Renal cortical epithelial cell (primary cell): Measurements from ENCODE around the gene PIK3CA. TPM values are rescaled to one million over a fixed set of nuclear protein-coding genes. Genes with fewer than 3 reads are reported as not detected.
"Not testable (repeated sequence)": the region's sequence is repeated elsewhere in the genome, so short reads cannot be mapped to it uniquely, and the experiment has no call there.

ENCODE experiments used
- DNase-seq: peaks from one replicate; pipeline ENCODE4 v3.0.0-alpha.2; 2011; ENCODE audit warnings: low read depth
- total RNA-seq: library from RNA; depleted of rRNA; stranded (reverse); fragments of >200 nt; gene quantifications from 2 replicates; pipeline ENCODE4 v1.2.3, GENCODE V29; 2014

PIK3CA gene
- total RNA-seq, 1 donor from 2014 or later: 40.1 TPM

DNA sequence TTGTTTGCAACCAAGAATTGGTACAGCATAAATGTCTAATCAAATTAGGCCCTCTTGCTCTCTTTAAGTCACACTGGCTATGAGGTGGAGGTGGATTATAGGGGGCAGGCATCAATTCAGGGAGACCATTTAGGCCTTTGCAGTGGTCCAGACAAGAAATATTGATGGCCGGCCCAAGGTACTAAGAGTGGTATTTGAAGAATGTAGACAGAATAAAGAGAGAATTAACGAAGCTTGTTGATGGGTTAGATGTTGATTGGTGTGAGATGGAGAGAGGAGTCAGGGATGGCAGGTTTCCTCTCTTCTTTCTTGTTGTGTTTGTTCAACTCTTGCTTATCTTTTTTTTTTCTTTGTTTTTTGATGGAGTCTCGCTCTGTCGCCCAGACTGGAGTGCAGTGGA is 48.5 kb downstream of the PIK3CA start:
- no peak for DNase-seq

DNA sequence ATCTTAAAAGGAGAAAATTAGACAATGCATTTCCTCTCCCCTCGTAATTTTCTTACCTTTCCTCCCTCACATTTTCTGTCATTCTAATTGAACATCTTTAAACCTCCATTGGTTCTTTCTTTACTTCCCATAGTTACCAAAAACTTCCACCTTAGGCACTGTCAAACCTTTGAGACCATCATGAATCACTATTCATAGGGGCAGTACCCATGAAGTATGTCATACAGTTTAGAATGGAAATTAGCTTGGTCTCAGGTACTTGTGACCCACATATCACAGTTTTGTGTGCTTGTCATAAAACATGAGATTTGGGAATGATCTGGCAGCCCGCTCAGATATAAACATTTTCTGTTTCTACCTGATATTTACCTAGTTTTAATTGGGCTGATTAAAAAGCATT is 52.6 kb downstream of the PIK3CA start:
- no peak for DNase-seq

DNA sequence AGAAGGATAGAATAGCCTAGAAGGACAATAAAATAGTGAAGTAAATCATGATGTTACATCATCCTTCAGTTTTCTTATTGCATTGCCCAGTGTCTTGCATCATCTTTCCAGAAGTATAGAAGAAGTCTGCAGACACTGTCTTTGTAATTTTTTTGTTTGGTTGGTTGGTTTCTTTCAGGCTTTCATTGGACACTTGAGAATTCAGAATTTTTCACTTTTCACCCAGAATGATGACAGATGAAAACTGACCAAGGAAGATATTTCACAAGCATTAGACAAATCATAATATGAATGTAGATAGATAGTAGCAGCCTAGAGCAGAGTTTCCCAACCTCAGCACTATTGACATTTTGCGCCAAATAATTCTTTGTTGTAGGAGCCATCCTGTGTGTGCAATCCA is 67.4 kb downstream of the PIK3CA start:
- not testable (repeated sequence) for DNase-seq

DNA sequence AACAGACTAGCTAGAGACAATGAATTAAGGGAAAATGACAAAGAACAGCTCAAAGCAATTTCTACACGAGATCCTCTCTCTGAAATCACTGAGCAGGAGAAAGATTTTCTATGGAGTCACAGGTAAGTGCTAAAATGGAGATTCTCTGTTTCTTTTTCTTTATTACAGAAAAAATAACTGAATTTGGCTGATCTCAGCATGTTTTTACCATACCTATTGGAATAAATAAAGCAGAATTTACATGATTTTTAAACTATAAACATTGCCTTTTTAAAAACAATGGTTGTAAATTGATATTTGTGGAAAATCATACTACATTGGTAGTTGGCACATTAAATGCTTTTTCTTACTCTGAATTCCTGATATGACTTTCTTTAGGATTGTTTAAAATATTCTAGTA is 70.1 kb downstream of the PIK3CA start:
- not testable (repeated sequence) for DNase-seq

DNA sequence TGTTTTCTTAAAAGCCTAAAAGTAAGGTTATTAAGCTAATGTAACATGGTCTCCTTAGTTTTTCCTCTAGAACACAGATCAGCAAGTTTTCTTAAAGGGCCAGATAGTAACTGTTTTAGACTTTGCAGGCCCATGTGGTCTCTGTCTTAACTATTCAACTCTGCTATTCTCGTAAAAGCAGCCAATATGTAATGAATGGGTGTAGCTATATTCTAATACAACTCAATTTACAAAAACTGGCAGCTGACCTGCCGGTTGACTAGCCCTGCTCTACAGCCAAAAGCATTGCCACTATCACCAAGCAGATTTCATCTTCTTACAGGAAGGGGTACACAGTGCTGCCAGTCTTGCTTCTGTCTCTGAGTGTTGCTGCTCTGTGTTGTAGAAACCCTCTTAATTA is 75.4 kb downstream of the PIK3CA start:
- DNase-seq: no peak

DNA sequence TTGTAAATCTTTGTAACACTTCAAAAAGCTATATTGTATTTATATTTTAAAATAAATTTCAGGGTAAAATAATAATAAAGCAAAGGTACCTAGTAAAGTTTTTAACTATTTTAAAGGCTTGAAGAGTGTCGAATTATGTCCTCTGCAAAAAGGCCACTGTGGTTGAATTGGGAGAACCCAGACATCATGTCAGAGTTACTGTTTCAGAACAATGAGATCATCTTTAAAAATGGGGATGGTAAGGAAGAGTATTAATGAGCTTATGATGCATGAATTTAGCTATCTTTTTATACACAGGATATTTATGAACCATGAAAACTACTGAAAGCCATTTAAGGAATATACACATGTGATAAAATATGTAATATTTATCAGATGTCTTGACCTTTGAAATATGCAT is 76.4 kb downstream of the PIK3CA start:
- DNase-seq: no peak

DNA sequence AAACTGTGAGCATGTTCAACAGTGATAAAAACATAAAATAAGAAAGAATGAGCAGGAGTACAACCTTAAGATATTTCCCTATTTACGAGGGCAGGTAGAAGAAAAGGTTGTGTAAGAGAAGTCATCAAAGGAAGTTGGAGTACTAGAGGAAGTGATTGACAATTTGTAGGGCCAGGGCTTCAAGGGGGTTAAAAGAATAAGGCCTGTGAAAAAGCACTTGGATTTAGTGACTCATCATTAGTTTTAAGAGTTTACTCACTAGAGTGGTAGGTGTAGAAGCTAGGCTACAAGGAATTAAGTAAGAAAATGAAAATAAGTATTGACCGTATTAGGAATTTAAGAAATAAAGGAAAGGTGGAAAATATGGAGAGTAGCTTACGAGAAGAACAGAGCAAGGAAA is 79.2 kb downstream of the PIK3CA start:
- DNase-seq: peak; percentile 73

DNA sequence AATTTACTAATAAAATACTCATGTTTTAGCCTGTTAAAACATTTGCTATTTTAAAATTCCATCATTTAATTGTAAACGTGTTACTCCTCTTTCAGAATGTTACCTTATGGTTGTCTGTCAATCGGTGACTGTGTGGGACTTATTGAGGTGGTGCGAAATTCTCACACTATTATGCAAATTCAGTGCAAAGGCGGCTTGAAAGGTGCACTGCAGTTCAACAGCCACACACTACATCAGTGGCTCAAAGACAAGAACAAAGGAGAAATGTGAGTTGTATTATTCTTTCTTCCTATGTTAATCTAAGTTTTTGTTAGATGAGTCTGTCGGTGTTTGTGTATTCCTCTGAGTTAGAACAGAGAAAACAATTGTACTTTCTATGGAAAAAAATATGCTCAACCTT is 81.0 kb downstream of the PIK3CA start:
- no peak for DNase-seq

DNA sequence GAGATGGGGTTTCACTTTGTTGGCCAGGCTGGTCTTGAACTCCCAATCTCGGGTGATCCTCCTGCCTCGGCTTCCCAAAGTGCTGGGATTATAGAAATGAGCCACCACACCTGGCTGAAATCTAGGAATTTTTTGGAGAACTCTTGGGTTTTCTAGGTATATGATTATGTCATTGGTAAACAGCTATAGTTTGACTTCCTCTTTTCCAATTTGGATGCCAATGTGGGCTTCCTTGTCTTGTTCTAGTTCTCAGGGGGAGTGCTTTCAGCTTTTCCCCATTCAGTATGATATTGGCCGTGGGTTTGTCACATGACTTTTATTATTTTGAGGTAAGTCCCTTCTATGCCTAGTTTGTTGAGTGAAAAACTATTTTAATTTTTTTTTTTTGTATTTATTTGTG is 84.9 kb downstream of the PIK3CA start:
- no peak for DNase-seq

DNA sequence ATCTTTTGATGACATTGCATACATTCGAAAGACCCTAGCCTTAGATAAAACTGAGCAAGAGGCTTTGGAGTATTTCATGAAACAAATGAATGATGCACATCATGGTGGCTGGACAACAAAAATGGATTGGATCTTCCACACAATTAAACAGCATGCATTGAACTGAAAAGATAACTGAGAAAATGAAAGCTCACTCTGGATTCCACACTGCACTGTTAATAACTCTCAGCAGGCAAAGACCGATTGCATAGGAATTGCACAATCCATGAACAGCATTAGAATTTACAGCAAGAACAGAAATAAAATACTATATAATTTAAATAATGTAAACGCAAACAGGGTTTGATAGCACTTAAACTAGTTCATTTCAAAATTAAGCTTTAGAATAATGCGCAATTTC is 86.0 kb downstream of the PIK3CA start:
- DNase-seq: no peak

DNA sequence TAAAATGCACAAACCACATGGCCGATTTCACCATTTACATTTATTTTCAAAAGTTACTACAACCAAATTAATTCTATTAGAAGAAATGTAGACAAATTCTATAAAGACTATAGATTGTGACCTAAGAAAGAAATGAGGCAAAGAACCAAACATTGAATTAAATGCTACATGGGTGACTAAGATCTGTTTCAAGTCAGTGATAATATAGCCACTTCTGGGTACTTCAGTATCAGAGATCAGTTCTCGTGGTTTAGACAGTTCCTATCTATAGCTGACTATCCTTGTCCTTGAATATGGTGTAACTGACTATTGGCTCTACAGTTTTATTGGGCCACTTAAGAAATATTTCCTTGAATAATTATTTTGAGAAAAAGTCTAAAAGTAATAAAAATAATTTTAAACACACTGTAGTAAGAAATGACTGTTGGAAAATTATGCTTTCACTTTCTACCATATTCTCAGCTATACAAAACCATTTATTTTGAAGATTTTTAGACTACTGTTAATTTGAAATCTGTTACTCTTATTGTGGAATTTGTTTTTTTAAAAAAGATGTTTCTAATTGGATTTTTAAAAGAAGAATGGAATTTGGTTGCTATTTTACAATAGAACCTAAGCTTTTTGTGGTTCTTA is 88.6 kb downstream of the PIK3CA start:
- no peak for DNase-seq

DNA sequence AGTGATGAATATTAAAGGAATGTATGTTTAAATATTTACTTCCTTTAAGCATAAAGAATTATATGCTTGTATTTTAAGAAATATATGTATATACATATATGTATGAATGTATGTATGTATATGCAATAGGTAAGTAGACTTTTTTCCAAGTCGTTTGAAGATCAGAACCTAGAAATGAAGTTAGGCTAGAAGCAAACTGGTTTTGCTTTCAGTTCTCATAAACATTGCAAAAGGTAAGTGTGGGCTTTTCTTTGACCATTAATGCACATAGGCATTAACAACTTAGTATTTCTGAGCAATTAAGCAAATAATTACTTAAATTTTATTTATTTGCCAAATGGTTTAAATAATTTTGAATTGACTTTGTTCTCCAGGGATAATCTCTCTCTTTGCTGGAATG is 92.1 kb downstream of the PIK3CA start:
- not testable (repeated sequence) for DNase-seq

DNA sequence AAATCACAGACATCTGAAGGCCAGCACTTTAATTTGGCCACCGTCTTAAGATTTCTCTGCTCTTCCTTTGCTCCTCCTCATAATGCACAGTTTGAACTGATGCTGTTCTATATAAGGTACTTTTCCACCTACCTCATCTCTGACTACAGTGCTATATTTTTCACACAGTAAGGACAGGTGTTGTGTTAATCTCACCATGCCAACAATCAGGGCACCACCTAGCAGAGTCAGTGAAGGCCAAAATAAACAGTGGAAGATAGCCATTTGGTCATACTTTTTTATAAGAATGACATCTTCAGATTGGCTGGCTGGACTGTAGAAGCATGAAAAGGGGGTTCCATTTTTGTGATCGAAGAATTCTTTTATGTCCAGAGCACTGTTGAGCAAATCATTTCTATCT is 94.7 kb downstream of the PIK3CA start:
- not testable (repeated sequence) for DNase-seq

DNA sequence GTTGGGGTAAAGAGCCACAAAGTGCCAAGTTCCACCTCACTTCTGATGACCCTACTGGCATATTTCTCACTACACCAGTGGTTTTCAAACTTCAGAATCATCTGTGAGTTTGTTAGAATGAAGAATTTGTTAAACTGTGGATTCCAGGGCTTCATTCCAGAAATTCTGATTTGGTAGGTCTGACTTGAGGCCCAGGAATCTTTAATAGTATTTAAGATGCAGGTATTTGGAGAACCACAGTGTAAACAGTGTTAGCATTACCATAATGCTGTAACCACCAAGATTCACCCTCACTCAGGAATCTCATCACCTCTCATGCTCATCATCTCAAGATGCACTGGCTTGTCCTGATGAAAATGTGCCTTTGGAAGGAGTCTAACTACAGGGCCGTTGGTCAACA is 96.7 kb downstream of the PIK3CA start:
- peak; percentile 51 for DNase-seq

DNA sequence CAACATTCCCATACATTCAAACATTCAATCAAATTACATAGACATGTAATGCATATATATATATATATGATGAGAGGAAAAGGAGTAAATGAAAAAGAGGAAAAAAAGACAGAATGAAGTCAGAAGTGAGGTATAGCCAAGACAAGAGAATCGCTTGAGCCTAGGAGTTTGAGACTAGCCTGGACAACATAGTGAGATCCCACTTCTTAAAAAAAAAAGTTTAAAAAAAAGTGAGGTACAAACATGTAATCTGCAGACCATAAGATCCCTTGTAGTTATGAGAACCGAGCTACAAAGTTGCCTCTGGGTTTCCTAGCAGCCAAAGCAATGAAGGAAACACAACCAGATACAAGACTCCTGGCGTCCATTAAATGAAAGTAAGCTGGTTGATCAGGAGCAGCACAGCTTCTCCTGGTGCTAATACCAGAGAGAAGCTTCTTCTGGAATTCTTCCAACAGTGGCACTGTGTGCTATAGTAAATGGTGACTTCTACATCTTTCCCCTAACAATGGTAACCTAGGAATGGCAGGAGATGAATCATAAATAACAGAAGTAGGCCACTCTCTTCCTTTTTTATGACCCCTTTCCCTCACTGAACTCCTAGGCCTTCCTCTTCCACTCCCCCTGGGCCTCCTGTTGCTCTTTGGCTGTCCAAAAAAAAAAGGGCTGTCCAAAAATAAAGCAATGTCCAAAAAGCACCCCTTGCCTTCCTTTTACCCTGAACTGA is 99.3 kb downstream of the PIK3CA start:
- DNase-seq: no peak

DNA sequence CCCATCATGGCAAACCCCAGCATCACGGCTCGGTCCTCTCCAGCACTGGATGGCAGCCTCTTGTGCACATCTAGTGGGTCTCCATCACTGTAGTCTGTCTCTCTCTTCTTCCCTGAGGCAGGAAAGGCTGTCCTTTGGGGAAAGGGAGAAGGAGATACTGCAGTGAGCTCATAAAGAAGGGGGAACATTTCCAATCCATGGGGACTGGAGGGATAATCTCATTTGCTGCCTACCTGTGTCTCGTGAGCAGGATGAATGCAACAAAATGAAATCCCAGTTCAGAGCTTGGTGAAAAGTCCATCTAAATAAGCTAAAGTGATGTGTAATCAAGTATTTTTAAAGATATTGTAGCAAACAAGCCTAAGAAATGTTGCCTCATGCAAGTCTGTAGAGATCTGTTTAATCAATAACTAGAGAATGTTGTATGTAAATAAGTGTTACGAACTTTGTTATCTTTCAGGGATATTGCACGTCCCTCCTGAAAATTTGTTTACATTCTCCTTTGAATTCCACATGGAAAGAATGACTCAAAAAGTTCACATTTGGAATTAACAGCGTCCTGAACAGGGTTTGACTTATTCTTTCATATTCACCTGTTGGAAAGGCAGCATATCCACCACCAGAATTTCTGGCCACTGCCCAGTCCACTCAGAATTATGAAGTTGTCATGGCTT is 102.8 kb downstream of the PIK3CA start, which contains the start of gene KCNMB3:
Gene KCNMB3 (minus strand): TSS at position 312 of the 674 bp plus-strand sequence. CDS start 124 bp downstream, at position 188.
- peak; percentile 14 for DNase-seq

DNA sequence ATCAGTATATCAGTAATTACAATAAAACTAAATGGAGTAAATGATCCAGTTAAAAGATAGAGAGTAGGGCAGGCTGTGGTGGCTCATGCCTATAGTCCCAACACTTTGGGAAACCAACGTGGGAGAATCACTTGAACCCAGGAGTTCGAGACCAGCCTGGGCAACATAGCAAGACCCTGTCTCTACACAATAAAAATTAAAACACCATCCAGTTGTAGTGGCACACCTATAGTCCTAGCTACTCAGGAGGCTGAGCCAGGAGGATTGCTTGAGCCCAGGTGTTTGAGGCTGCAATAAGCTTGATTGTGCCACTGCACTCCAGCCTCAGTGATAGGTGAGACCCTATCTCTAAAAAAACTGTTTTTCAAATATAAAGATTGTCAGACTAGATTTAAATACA is 108.7 kb downstream of the PIK3CA start:
- DNase-seq: no peak

DNA sequence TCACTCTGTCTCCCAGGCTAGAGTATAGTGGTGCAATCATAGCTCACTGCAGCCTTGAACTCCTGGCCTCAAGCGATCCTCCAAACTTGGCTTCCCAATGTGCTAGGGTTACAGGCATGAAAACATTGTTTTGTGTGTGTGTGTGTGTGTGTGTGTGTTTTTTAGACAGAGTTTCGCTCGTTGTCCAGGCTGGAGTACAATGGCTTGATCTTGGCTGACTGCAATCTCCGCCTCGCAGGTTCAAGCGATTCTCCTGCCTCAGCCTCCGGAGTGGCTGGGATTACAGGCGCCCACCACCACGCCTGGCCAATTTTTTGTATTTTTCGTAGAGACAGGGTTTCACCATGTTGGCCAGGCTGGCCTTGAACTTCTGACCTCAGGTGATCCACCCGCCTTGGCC is 109.6 kb downstream of the PIK3CA start:
- DNase-seq: not testable (repeated sequence)

DNA sequence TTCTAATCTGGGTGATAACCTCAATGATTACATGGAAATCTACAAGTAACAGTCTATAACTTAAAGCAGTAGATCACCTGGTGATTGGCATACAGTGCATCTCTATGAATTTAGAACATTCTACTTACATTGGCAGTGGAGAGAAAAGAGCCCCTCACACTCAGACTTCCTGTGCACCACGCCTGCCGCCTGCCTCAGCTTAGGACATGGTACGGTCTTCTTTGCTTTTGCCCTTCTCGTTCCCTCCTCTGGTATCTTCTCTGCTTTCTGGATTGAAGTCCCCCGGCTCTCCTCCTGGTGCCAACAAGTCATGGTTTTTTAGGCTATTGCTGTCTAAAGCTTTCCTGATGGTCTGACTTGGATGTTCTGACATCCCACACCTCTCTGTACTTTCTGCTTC is 110.7 kb downstream of the PIK3CA start:
- DNase-seq: no peak

DNA sequence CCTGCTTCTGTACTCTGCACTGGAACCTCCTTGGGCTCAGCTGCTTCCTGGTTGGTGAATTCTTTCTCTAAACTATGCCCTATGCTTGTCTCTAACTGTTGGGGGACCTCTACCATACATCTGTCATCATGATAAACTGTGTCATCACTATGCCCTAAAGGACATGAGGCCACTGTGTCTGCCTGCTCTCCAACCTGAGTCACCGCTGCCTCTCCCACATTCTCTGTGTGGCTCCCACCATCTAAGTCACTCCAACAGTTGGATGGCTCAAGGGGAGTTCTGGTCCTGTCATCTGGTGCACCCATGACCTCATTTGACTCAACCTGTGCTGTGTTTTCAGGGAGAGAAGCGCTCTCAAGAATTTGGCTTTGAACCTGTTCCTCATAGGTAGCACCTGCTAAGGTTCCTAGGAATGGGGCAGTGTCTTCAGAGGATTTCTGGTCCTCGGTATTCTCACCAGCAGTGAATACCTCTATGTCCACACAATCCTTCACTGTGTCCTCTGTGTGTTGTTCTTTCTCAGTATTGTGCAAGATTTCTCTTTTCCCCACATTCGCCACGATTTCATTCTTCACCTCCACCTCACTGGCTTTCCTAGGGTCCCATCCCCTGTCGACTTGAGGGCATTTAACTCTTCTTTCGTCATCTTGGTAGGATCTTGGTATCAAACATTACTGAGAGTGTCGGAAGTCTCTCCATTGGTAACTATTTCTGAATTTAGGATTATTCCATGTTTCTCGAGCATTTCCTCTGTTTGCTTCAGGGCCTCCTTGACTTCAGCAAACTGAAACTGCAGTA is 112.0 kb downstream of the PIK3CA start:
- DNase-seq: not testable (repeated sequence)

DNA sequence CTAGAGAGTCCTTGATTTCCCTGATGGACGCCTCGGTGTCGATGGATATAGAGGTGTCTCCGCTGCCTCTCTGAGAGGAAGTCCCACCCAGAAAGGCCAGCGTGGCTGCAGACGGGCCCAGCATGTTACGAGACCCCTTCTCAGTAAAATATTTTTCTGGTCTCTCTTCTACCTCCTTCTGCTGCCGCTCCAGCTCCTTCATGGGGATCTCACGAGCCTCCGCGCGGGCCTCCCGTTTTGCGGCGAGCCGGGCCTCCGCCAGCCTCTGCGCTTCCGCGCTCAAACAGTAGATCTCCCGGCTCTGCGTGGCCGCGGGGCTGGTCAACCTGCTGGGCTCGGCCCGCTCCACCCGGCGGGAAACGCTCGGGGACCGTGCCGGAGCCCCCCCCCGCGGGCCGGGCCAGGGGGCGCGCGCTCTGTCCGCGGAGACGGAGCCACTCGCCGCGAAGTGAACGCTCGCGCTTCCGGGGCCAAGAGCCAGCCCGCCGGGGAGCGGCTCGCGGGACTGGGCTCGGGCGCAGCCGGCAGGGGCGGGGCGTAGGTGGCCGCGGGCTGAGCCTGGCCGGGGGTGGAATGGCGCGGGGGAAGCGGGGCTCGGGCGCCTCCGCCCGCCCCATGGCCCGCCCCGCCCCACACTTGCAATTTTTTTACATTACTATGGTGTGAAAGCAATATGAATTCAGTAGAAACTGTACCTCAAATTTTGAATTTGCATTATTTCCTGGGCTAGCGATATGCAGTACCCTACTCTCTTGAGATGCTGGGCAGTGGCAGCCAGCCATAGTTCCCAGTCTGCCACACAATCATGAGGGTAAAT is 113.0 kb downstream of the PIK3CA start:
- no peak for DNase-seq
